Subcutaneous adipose tissue (tissue), 4 donors: ENCODE data around the gene KIF16B. TPM values are rescaled to one million over a fixed set of nuclear protein-coding genes. Genes with fewer than 3 reads are reported as not detected.

Experiments
- CTCF ChIP-seq: fragments of 450-650 bp; IDR thresholded peaks from one replicate; pipeline ENCODE4 v1.5.1; 2016; ENCODE audit warnings: low read depth, mild to moderate bottlenecking, control low read depth, antibody characterized with exemption, moderate library complexity
- total RNA-seq, 4 donors: library from RNA; depleted of rRNA; stranded (reverse); fragments of >200 nt; gene quantifications; one replicate each; pipeline ENCODE4 v1.1.0, GENCODE V29; 2016

Gene KIF16B
- total RNA-seq, 4 donors from 2014 or later = 20.0 to 39.1 (median 26.6) TPM

- no peak for TF ChIP-seq CTCF
Observed at GRCh38 chr20:16292226-16292880, 280.9 kb downstream of the KIF16B start.

DNA sequence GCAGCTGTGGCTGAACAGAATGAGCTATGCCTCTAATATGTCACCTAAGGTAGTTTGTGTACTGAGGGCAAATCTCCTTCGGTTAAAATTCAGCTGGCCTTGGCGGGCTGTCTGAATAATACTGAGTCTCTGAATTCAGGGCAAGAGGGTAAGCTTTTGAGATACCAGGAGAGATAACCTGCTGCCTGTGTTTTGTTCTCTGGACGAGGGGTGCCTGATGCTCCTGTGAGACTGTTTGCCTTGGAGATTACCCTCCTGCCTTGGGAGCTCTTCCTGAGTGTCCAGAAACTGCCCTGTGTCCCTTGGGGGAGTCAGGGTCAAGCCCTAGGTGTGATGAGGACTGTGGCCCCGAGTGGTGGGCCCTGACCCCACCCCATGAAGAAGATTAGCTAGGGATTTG lies 282.9 kb downstream of the KIF16B start:
- no peak for TF ChIP-seq CTCF

GRCh38 chr20:16287776-16288175 lies 285.5 kb downstream of the KIF16B start:
- TF ChIP-seq CTCF = no peak

DNA sequence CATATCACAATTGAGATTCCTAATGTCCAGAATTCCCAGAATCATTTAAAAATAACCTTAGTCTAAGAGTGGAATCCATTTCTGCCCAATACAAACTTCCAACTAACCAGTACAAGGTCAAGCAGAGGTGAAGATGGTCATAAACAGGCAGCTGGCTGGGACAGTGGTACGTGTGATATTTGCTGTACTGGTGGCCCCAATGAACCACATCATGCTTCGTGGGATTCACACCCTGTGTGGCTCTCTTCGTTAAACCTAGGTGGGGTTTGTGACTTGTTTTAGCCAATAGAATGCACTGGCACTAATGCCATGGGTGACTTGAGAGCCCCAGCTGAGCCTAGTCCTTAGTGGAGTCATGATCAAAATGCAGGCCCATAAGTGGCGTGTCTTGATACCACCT lies 286.6 kb downstream of the KIF16B start:
- no peak for TF ChIP-seq CTCF

- TF ChIP-seq CTCF = no peak
Observed at GRCh38 chr20:16284385-16285100, 288.7 kb downstream of the KIF16B start.

- no peak for TF ChIP-seq CTCF
Observed at GRCh38 chr20:16283978-16284377, 289.3 kb downstream of the KIF16B start.

DNA sequence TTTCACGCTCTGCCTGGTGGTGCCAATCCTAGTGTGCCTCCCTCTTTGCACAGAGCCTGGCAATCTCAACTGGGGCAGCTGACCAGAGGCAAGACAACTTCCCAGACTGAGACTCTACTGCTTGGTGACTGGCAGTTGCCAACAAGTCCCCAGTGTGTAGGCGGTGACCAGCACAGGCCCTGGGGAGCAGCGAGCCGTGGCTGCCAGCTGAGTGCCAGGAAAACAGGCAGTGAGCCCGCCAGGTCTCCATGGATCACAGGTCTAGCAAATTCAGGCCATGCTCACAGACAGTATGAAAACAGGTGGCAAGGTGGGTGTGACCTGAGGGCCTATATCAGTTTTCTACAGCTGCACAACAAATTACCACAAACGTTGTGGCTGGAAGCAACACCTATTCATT lies 289.9 kb downstream of the KIF16B start:
- TF ChIP-seq CTCF = no peak
